Kidney epithelial cell (primary cell): ENCODE data around the gene KCNQ1. TPM values are rescaled to one million over a fixed set of nuclear protein-coding genes. Genes with fewer than 3 reads are reported as not detected.

Experiments used
- DNase-seq: peaks from one replicate; pipeline ENCODE4 v3.0.0-alpha.2; 2010; ENCODE audit warnings: low read depth
- H3K27me3 ChIP-seq: 2 replicates; pipeline ENCODE4 v1.6.0; 2011; ENCODE audit warnings: low read length; ENCODE audit not compliant: control insufficient read depth, insufficient read depth
- H3K36me3 ChIP-seq: 2 replicates; pipeline ENCODE4 v1.5.1; 2011; ENCODE audit warnings: low read length; ENCODE audit not compliant: control insufficient read depth, insufficient read depth
- H3K4me3 ChIP-seq: 2 replicates; pipeline ENCODE4 v1.5.1; 2011; ENCODE audit warnings: low read depth, mild to moderate bottlenecking, control low read depth, low read length
- total RNA-seq: library from RNA; depleted of rRNA; stranded (reverse); fragments of >200 nt; gene quantifications from 2 replicates; pipeline ENCODE4 v1.2.3, GENCODE V29; 2015
- TF ChIP-seq, protein P1 (sequence below): IDR thresholded peaks from 2 replicates; pipeline ENCODE4 v1.5.1; 2011; ENCODE audit warnings: mild to moderate bottlenecking, moderate library complexity, low read length, control low read depth, inconsistent platforms; ENCODE audit not compliant: insufficient read depth, poor library complexity, severe bottlenecking

KCNQ1 gene
- total RNA-seq, 1 donor from 2014 or later = 2.3 TPM

DNA sequence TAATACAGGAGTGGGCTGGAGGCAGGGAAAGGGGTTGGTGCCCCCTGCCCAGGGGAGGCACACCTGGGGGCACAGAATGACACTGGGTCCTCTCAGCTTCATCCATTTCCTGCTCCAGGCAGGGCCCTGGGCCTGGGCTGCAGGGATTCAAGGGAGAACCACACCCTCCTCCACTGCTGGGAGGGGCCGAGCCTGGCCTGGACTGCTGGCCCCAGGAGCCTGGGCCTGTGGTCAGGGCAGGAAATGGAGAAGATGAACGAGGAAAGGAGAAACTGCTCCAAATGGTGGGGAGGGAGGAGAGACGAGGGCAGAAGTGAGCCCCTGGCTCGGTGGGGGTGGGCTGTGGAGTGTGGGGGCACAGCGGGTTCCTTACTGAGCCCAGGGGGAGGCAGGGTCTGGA is 293.1 kb downstream of the KCNQ1 start:
- TF ChIP-seq, protein P1, sequence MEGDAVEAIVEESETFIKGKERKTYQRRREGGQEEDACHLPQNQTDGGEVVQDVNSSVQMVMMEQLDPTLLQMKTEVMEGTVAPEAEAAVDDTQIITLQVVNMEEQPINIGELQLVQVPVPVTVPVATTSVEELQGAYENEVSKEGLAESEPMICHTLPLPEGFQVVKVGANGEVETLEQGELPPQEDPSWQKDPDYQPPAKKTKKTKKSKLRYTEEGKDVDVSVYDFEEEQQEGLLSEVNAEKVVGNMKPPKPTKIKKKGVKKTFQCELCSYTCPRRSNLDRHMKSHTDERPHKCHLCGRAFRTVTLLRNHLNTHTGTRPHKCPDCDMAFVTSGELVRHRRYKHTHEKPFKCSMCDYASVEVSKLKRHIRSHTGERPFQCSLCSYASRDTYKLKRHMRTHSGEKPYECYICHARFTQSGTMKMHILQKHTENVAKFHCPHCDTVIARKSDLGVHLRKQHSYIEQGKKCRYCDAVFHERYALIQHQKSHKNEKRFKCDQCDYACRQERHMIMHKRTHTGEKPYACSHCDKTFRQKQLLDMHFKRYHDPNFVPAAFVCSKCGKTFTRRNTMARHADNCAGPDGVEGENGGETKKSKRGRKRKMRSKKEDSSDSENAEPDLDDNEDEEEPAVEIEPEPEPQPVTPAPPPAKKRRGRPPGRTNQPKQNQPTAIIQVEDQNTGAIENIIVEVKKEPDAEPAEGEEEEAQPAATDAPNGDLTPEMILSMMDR = no peak
- no peak overlapping the region for H3K4me3 ChIP-seq
- no peaks in the 10 kb centered on the region for H3K36me3 ChIP-seq
- no peaks in the 10 kb centered on the region for H3K27me3 ChIP-seq
- DNase-seq = no peak

DNA sequence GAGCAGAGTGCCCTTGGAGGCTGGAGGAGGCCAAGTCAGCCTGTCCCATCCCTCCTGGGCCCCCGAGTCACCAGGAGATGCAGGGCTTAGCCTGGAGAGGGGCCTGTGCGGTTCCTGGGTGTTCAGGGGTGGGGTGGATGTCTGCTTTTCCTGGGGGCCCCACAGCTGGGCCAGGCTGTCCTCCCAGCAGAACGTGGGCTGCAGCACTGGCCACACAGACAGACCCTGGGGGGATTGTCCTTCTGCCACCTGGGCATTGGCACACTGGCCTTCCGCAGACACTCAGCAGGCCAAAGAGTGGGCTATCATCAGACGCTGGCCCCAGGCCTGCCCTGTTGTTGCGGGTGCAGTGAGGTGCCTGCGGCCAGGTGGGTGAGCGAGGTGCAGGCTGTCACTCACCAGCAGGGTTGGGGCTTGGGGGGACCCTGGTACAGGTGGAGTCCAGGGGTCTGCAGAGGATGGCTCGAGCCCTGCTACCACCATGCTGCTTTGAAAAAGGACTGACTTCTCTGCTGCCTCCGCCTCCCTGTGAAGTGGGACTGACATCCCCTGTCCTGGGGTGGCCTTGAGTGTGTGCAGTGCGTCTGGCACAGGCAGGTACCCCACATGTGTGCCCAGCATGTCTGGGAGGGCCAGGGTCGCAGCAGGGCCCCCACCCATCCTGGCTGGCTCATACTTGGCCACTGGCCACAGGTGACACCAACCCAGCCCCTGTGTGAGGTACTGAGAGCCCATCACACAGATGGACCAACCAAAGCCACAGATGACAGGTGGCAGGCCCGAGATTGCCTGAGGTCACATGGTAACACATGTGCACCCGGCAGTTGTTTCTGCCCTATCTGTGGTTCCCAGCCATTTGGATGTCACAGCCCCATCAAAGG is 294.0 kb downstream of the KCNQ1 start:
- Histone ChIP-seq H3K4me3 (no peak overlapping the region), H3K27me3 (no peaks in the 10 kb centered on the region), H3K36me3 (no peaks in the 10 kb centered on the region)
- TF ChIP-seq, protein P1 = no peak
- no peak for DNase-seq

GRCh38 chr11:2739531-2740274 is 294.9 kb downstream of the KCNQ1 start:
- DNase-seq = no peak
- TF ChIP-seq, protein P1 = no peak
- Histone ChIP-seq H3K36me3 (no peaks in the 10 kb centered on the region), H3K4me3 (no peak overlapping the region), H3K27me3 (no peaks in the 10 kb centered on the region)

GRCh38 chr11:2740275-2740940 is 295.6 kb downstream of the KCNQ1 start:
- H3K4me3 ChIP-seq = no peak overlapping the region
- H3K27me3 ChIP-seq = no peaks in the 10 kb centered on the region
- TF ChIP-seq, protein P1 = no peak
- H3K36me3 ChIP-seq = no peaks in the 10 kb centered on the region
- no peak for DNase-seq

- Histone ChIP-seq H3K36me3 (no peaks in the 10 kb centered on the region), H3K4me3 (no peak overlapping the region), H3K27me3 (no peaks in the 10 kb centered on the region)
- no peak for DNase-seq
- TF ChIP-seq, protein P1 = no peak
Measured at GRCh38 chr11:2741006-2741376, 296.2 kb downstream of the KCNQ1 start.
